Epidermal melanocyte (primary cell): ENCODE data around the gene CNTROB.

Experiments
- DNase-seq: peaks from one replicate; pipeline ENCODE4 v3.0.0; 2011; ENCODE audit warnings: low spot score; ENCODE audit not compliant: insufficient read length

Gene CNTROB

GRCh38 chr17:7931709-7932482 is at the start of gene CNTROB, which contains the start of gene TRAPPC1:
Gene CNTROB (plus strand): TSS chr17:7932206. CDS start chr17:7933080, 874 bp downstream.
Gene TRAPPC1 (minus strand): TSS chr17:7931946. CDS start chr17:7931829, 117 bp downstream.
- DNase-seq = peak; percentile 100

GRCh38 chr17:7882629-7883028 is 49.4 kb upstream of the CNTROB start:
- no peak for DNase-seq

- no peak for DNase-seq
Measured at GRCh38 chr17:7883781-7884386, 48.1 kb upstream of the CNTROB start.

GRCh38 chr17:7884581-7885366 is 47.2 kb upstream of the CNTROB start:
- no peak for DNase-seq

- peak; percentile 56 for DNase-seq
Measured at GRCh38 chr17:7885367-7886226, 46.4 kb upstream of the CNTROB start.

- DNase-seq = no peak
Measured at GRCh38 chr17:7886227-7887037, 45.6 kb upstream of the CNTROB start.

GRCh38 chr17:7887038-7887481 is 44.9 kb upstream of the CNTROB start:
- DNase-seq = no peak

GRCh38 chr17:7887482-7888183 is 44.4 kb upstream of the CNTROB start:
- DNase-seq = peak; percentile 97

GRCh38 chr17:7888184-7888920 is 43.7 kb upstream of the CNTROB start, which contains the start of gene CHD3:
Gene CHD3 (plus strand): TSS chr17:7888789. CDS start chr17:7889001, 212 bp downstream.
- DNase-seq = no peak

- DNase-seq = peak; percentile 97
Measured at GRCh38 chr17:7889166-7889955, 42.6 kb upstream of the CNTROB start.

GRCh38 chr17:7893187-7893880 is 38.7 kb upstream of the CNTROB start:
- no peak for DNase-seq

- DNase-seq = no peak
Measured at GRCh38 chr17:7894226-7894625, 37.8 kb upstream of the CNTROB start.

- no peak for DNase-seq
Measured at GRCh38 chr17:7894866-7895265, 37.1 kb upstream of the CNTROB start.

- DNase-seq = no peak
Measured at GRCh38 chr17:7897090-7897489, 34.9 kb upstream of the CNTROB start.

- DNase-seq = no peak
Measured at GRCh38 chr17:7897773-7898172, 34.2 kb upstream of the CNTROB start.

- DNase-seq = peak; percentile 3
Measured at GRCh38 chr17:7903154-7904103, 28.6 kb upstream of the CNTROB start.
